ENCODE results near the gene RNF11. TPM values are rescaled to one million over a fixed set of nuclear protein-coding genes. Genes with fewer than 3 reads are reported as not detected.

The RNF11 gene
- total and polyA plus RNA-seq, 4 donors = 24.1 to 102 (median 48.7) TPM

GRCh38 chr1:51189421-51190073, 46.5 kb upstream of the RNF11 start:
- Histone ChIP-seq H3K27ac (ENCODE audit: low read depth in 1 of 2, low read length in 2 of 2) (no peak overlapping the region), H3K9ac (ENCODE audit: low read depth in 1 of 2, low read length in 2 of 2) (no peak overlapping the region), H3K36me3 (ENCODE audit: control insufficient read depth in 4 of 4, insufficient read depth in 3 of 4, low read depth in 1 of 4, low read length in 3 of 4) (no peaks in the 10 kb centered on the region), H3K27me3 (ENCODE audit: control insufficient read depth in 4 of 4, insufficient read depth in 4 of 4, low read length in 3 of 4) (no peaks in the 10 kb centered on the region), H3K9me3 (ENCODE audit: control insufficient read depth in 4 of 4, low read length in 3 of 4) (no peaks in the 10 kb centered on the region), H3K4me3 (ENCODE audit: low read depth in 1 of 3, low read length in 3 of 3) (no peak overlapping the region), H3K4me1 (ENCODE audit: control insufficient read depth in 4 of 4, insufficient read depth in 4 of 4, low read length in 3 of 4) (no peaks in the 10 kb centered on the region)
- 70% methylated on average over 2 of the region's 2 CpGs for WGBS
- peak; percentile 39 for DNase-seq (ENCODE audit: low spot score)
- TF ChIP-seq CTCF (IDR thresholded peaks at IDR 0.05; ENCODE audit: low read depth, low read length, missing input control) (peak; percentile 85), JUND (IDR thresholded peaks at IDR 0.05) (no peak), RAD21 (IDR thresholded peaks at IDR 0.05) (peak; percentile 87 to 92)

GRCh38 chr1:51190961-51191360, 45.1 kb upstream of the RNF11 start:
- Histone ChIP-seq H3K4me1 (ENCODE audit: control insufficient read depth in 4 of 4, insufficient read depth in 4 of 4, low read length in 3 of 4) (no peaks in the 10 kb centered on the region), H3K4me3 (ENCODE audit: low read depth in 1 of 3, low read length in 3 of 3) (no peak overlapping the region), H3K27ac (ENCODE audit: low read depth in 1 of 2, low read length in 2 of 2) (no peak overlapping the region), H3K27me3 (ENCODE audit: control insufficient read depth in 4 of 4, insufficient read depth in 4 of 4, low read length in 3 of 4) (no peaks in the 10 kb centered on the region), H3K9me3 (ENCODE audit: control insufficient read depth in 4 of 4, low read length in 3 of 4) (no peaks in the 10 kb centered on the region), H3K36me3 (ENCODE audit: control insufficient read depth in 4 of 4, insufficient read depth in 3 of 4, low read depth in 1 of 4, low read length in 3 of 4) (no peaks in the 10 kb centered on the region), H3K9ac (ENCODE audit: low read depth in 1 of 2, low read length in 2 of 2) (no peak overlapping the region)
- DNase-seq (ENCODE audit: low spot score) = no peak
- TF ChIP-seq ZBTB33 (IDR thresholded peaks at IDR 0.05) = no peak
- no peak for TF ChIP-seq EGR1 (IDR thresholded peaks at IDR 0.05; ENCODE audit: low read depth in 2 of 2)
- TF ChIP-seq ATF3 (IDR thresholded peaks at IDR 0.05) = no peak
- no peak for TF ChIP-seq HNF4G (IDR thresholded peaks at IDR 0.05)
- no peak for TF ChIP-seq HNF4A (conservative IDR thresholded peaks at IDR 0.05)
- no peak for TF ChIP-seq GABPA (IDR thresholded peaks at IDR 0.05 in 1 of 2, conservative IDR thresholded peaks at IDR 0.05 in 1 of 2)
- no peak for TF ChIP-seq REST (IDR thresholded peaks at IDR 0.05)
- TF ChIP-seq YY1 (IDR thresholded peaks at IDR 0.05) = no peak
- WGBS = 60% methylated on average over 1 of the region's 1 CpG
